GM18951 (cell line): Measurements from ENCODE around the gene SEPTIN12.

Source experiments
- POLR2A ChIP-seq: IDR thresholded peaks from 4 replicates; pipeline ENCODE4 v1.6.1; 2011; ENCODE audit warnings: mild to moderate bottlenecking; ENCODE audit not compliant: insufficient read length, insufficient read depth; ENCODE audit errors: extremely low read depth
- in situ Hi-C: fragments of 300-500 bp; cut with MboI; formaldehyde crosslinking; loops from one replicate; pipeline ENCODE4 v1.12.0; 2022; ENCODE audit warnings: low sequenced_read_pairs, mixed read lengths, inconsistent platforms; ENCODE audit not compliant: unreplicated experiment

The SEPTIN12 gene, protein sequence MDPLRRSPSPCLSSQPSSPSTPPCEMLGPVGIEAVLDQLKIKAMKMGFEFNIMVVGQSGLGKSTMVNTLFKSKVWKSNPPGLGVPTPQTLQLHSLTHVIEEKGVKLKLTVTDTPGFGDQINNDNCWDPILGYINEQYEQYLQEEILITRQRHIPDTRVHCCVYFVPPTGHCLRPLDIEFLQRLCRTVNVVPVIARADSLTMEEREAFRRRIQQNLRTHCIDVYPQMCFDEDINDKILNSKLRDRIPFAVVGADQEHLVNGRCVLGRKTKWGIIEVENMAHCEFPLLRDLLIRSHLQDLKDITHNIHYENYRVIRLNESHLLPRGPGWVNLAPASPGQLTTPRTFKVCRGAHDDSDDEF

GRCh38 chr16:4787627-4788482 is at the start of gene SEPTIN12:
TSS of gene SEPTIN12 (minus strand) at chr16:4788345. CDS start at chr16:4787645, 700 bp downstream.
- TF ChIP-seq POLR2A: no peak
- in situ Hi-C loops: no loop called here

- no peak for TF ChIP-seq POLR2A
- in situ Hi-C loops: no loop called here
Observed at GRCh38 chr16:4836727-4837126, 48.6 kb upstream of the SEPTIN12 start.

DNA sequence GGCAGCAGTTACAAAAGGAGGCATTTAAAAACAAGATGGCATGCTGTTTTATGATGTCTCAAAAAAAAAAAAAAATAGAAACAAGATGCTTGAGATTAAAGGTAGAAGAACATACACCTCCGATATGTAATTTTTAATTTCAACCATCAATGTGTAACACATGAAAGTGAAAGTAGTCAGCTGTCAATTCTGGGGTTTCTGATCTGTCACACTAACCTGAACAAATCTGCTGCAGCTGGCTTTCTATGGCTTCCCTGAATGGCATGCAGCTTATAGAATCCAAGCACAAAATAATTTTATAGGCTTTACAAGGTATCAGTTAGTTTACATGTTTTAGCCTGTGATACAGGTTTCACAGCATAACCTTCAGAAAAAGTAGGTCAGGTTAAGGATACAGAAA is 45.4 kb upstream of the SEPTIN12 start:
- in situ Hi-C loops: no loop called here
- no peak for TF ChIP-seq POLR2A

DNA sequence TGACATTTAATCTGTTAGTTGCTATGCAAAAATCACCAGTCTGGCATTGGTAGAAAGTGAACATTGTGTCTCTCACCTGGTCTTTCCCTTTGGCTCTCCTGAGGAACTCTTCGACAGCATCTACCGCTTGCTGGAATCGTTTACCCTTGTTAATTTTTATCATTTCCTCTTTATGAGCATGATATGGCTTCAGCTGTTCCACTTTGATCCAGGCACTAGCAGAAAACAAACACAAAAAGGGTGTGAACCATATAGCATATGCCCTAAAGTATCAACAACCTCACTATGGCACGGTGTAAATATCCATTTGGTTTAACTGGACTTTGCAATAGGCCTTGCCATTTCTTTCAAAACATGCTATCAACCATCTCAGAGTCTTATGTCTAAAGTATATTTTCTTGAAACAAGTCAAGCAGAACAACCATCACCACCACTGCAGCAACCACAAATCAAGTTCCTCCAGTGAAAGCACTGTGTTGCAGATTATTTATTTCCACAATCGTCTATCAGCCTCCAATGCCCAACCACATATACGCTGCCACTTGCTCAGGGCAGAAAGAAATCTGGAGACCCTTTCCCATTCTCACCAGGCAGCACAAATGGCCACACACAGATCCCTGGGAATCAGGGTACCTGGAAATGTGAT is 44.7 kb upstream of the SEPTIN12 start:
- in situ Hi-C loops: no loop called here
- no peak for TF ChIP-seq POLR2A

GRCh38 chr16:4831616-4832015 is 43.5 kb upstream of the SEPTIN12 start:
- TF ChIP-seq POLR2A: no peak
- in situ Hi-C loops: no loop called here

DNA sequence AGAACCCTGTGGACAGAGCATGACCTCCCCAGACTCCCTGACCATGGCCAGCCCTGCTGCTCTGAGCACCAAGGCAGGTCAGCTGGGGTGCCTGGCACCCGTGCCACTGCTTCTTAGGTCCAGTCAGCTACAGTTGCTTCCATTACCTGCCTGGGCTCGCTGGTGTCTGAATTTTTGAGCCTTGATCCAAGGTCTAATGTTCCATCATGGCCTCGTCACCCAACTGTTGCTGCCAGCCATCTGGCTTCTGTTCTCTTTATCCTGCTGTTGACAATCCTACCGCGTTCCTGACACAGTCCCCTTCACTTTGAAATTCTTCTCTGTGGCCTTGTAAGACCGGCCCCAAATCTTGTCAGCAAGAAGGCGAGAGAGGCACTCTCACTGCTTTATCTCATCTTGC is 42.3 kb upstream of the SEPTIN12 start:
- in situ Hi-C loops: no loop called here
- no peak for TF ChIP-seq POLR2A

DNA sequence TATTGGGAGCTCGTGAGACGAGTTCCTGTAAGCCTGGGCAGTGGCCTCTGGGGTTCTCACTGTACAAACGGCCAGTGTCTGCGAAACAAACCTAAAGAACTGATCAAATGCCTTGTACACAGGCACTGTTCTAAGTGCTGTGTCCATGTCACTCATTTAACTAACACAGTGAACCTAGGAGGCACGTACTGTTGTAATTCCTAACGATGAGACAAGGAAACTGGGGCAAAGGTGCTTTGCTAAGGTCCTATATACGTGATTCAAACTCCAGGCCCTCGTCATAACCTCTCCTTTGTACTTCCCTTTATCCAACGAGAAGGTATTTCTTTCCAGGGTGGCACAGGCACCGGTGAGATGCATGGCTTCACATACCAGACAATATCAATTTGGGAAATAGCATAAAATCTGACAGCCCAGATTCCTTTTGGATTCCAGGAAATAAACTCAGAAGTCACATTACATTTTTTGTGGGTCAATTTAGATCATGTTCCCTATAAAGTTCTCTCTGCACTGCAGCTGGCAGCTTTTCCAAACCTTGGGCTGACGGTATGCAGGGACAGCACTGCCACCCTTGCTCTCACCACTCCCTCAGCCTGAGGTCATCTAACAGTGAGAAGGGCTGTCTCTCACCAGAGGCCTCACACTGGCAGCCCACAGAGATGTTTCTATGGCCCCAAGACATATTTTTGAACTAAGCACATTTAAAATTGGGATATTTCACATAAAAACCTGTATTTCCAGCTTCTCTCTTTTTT is 40.6 kb upstream of the SEPTIN12 start:
- TF ChIP-seq POLR2A: no peak
- in situ Hi-C loops: no loop called here

- no peak for TF ChIP-seq POLR2A
- in situ Hi-C loops: no loop called here
Observed at GRCh38 chr16:4826980-4827379, 38.8 kb upstream of the SEPTIN12 start.

- in situ Hi-C loops: no loop called here
- no peak for TF ChIP-seq POLR2A
Observed at GRCh38 chr16:4826526-4826925, 38.4 kb upstream of the SEPTIN12 start.

- in situ Hi-C loops: no loop called here
- no peak for TF ChIP-seq POLR2A
Observed at GRCh38 chr16:4825196-4825595, 37.1 kb upstream of the SEPTIN12 start.

DNA sequence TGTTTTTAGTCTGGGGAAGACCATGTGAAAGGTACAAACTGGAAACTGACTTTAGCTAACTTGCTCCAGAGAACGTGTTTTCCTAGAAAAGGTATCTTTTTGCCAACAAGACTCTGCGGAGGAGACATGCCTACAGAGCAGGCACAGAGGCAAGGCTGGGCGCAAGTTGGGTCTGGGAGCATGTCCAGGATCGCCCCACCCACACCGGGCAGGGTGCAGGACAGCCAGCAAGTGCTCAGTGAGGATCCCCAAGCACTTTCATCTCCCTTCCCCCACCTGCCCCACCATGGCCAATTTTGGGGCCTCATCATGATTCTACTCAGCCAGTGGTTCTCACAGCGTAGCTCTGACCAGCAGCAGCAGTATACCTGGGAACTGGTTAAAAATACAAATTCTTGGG is 32.5 kb upstream of the SEPTIN12 start:
- no peak for TF ChIP-seq POLR2A
- in situ Hi-C loops: no loop called here

- in situ Hi-C loops: no loop called here
- TF ChIP-seq POLR2A: no peak
Observed at GRCh38 chr16:4814542-4815173, 26.5 kb upstream of the SEPTIN12 start.

GRCh38 chr16:4814046-4814445 is 25.9 kb upstream of the SEPTIN12 start:
- in situ Hi-C loops: no loop called here
- TF ChIP-seq POLR2A: no peak
